Heart left ventricle (tissue), 13 donors: ENCODE results near the gene SH3D19.

Source experiments
- POLR2A ChIP-seq, 2 donors: fragments of 450-650 bp; IDR thresholded peaks; one replicate each; pipeline ENCODE4 v1.6.1; 2017; ENCODE audit warnings: antibody characterized with exemption in 2 of 2, mild to moderate bottlenecking in 2 of 2, moderate library complexity in 2 of 2
- TF ChIP-seq, protein P1 (sequence below), 12 donors: fragments of 200-600 bp; sonication (generic) in 4 of 12; IDR thresholded peaks; one replicate each; pipeline versions ENCODE4 v1.5.0 to v1.8.0; 2018 to 2022; ENCODE audit warnings: antibody characterized with exemption in 12 of 12, mild to moderate bottlenecking in 5 of 12
- donor health status: ischemic (EF 13 %, LVEDD 7.1; RV severe dilation, severe dysfunction).
- donor health status: DM: no; HTN: yes; CAD: no.
- donor health status: DM: no; HTN: no; CAD: no.
- donor health status: ischemic (EF 25% LVEDD 6.9; RV normal size, moderate dysfunction).
- donor health status: ischemic (EF 25% LVEDD 5.7; RV mildly dilated, moderate dysfunction).
- donor health status: ischemic (EF 35%, LVEDD 5.7; RV mildly dilated, moderate dysfunction).
- donor health status: nonischemic (EF 11% LVEDD 7.7; RV severe dilation, severe dysfunction).
- donor health status: DM: yes; HTN: yes; CAD: no.
- donor health status: PGD.
- donor health status: ischemic (EF 29% LVEDD 5.4; RV normal size, mild dysfunction).
- donor health status: nonischemic (EF 23%, LVEDD 6.1; RV moderate dilation, normal function).

GRCh38 chr4:151094290-151094751 is 231.1 kb downstream of the SH3D19 start:
- TF ChIP-seq, protein P1, sequence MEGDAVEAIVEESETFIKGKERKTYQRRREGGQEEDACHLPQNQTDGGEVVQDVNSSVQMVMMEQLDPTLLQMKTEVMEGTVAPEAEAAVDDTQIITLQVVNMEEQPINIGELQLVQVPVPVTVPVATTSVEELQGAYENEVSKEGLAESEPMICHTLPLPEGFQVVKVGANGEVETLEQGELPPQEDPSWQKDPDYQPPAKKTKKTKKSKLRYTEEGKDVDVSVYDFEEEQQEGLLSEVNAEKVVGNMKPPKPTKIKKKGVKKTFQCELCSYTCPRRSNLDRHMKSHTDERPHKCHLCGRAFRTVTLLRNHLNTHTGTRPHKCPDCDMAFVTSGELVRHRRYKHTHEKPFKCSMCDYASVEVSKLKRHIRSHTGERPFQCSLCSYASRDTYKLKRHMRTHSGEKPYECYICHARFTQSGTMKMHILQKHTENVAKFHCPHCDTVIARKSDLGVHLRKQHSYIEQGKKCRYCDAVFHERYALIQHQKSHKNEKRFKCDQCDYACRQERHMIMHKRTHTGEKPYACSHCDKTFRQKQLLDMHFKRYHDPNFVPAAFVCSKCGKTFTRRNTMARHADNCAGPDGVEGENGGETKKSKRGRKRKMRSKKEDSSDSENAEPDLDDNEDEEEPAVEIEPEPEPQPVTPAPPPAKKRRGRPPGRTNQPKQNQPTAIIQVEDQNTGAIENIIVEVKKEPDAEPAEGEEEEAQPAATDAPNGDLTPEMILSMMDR (IDR thresholded peaks at IDR 0.05), result no peak
- TF ChIP-seq POLR2A (IDR thresholded peaks at IDR 0.05), result no peak
